Activated CD4-positive, CD25-positive, alpha-beta regulatory T cell treated with anti-CD3 and anti-CD28 coated beads, Interleukin-2, amount 50 U/mL, for 72 hours (primary cell): ENCODE measurements around the gene USP15.
"Not testable (repeated sequence)": the region's sequence is repeated elsewhere in the genome, so short reads cannot be mapped to it uniquely, and the experiment has no call there.

Source experiments
- DNase-seq: peaks from one replicate; pipeline ENCODE4 v3.0.0; 2021

USP15 gene

DNA sequence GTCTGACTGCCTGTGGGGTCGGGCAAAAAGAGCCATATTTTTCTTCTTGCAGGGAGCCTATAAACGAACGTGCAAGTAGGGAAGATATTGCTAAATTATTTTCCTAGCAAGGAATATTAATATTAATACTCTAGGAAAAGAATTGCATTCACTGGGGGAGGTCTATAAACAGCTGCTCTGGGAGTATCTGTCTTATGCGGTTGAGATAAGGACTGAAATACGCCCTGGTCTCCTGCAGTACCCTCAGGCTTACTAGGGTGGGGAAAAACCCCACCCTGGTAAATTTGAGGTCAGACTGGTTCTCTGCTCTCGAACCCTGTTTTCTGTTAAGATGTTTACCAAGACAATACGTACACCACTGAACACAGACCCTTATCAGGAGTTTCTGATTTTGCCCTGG is 203.0 kb downstream of the USP15 start:
- not testable (repeated sequence) for DNase-seq
